ENCODE measurements around the gene TMEM208. TPM values are rescaled to one million over a fixed set of nuclear protein-coding genes. Genes with fewer than 3 reads are reported as not detected.

Gene TMEM208
- total RNA-seq, 4 donors from 2014 or later, result 24.4 to 36.0 (median 31.7) TPM

DNA sequence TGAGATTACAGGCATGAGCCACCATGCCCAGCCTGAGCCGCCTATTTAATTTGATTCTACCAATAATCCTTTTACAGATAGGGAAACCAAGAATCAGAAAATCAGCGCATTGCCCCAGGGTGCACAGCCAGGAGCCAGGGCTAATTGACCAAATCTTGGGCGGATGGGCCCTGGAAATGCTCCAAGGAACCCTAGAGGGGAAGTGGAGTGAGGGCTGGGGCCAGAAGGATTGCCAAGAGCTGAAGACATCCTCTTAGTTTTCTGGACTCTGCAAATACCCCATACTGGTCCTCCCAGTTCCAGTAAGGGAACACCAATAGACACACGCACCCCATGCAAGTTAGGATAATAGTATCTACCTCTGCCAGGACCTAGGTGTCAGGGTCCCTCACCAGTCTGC is 16.6 kb downstream of the TMEM208 start:
- intact Hi-C loops (cut with DNase I), result no loop called here
- Histone ChIP-seq H3K27me3 (peaks cover 0 to 8% (median 0%) of the 10 kb centered on the region in 4 donors), H3K27ac (peak overlapping the region; percentile 81 to 95 (median 84)), H3K4me3 (no peak overlapping the region), H3K36me3 (peaks cover 0 to 12% (median 4%) of the 10 kb centered on the region in 3 donors), H3K4me1 (peaks cover 30 to 80% (median 54%) of the 10 kb centered on the region in 3 donors), H3K9me3 (no peaks in the 10 kb centered on the region)
- WGBS, 2 donors, result 76 to 80% methylated on average over 4 of the region's 4 CpGs
- DNase-seq, result no peak
- TF ChIP-seq, protein P1, sequence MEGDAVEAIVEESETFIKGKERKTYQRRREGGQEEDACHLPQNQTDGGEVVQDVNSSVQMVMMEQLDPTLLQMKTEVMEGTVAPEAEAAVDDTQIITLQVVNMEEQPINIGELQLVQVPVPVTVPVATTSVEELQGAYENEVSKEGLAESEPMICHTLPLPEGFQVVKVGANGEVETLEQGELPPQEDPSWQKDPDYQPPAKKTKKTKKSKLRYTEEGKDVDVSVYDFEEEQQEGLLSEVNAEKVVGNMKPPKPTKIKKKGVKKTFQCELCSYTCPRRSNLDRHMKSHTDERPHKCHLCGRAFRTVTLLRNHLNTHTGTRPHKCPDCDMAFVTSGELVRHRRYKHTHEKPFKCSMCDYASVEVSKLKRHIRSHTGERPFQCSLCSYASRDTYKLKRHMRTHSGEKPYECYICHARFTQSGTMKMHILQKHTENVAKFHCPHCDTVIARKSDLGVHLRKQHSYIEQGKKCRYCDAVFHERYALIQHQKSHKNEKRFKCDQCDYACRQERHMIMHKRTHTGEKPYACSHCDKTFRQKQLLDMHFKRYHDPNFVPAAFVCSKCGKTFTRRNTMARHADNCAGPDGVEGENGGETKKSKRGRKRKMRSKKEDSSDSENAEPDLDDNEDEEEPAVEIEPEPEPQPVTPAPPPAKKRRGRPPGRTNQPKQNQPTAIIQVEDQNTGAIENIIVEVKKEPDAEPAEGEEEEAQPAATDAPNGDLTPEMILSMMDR (IDR thresholded peaks at IDR 0.05), result no peak
- TF ChIP-seq POLR2A (IDR thresholded peaks at IDR 0.05), result no peak

DNA sequence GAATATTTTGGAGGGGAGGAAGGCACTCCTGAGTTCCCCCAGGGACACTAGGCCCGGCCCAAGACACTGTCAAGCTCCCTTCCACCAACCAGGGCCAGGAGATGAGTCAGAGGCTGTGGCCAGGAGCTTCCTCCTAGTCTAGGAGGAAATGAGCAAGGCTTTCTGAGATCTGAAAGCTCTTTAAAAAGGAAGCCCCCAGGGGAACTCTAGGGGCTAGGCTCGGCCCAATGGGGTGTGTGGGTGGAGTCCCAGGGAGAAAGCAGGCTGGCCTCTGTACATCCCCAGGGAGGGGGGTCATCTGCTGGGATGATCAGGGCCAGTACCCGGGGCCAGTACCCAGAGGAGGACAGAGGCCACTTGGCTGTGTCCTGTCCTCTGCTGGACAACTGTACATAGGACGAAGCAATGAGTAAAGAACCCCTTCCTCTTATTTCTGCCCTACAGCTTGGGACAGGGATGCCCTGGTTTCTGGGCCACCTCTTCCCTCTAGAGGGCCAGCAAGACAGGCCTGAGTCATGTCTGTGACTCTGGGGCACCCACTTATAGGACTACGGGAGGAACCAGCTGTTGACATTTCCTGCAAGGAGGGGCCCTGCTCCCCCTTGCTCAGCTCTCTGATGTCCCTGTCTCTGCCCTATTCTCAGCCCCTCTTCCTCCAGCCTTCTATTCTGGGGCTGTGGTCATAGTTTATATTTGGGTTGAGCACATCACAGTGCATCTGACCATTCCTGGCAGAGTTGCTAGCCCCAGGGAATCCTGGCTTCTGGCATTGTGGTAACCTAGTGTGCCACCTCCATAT is 17.7 kb downstream of the TMEM208 start:
- peaks cover 40 to 92% (median 59%) of the 10 kb centered on the region in 3 donors for H3K4me1 ChIP-seq
- H3K27ac ChIP-seq, result peak overlapping the region; percentile 81 to 95 (median 84)
- peak overlapping the region in 2 of 4 donors; percentile 58 to 76 for H3K4me3 ChIP-seq
- intact Hi-C loops (cut with DNase I), result no loop called here
- H3K9me3 ChIP-seq, result no peaks in the 10 kb centered on the region
- 18 to 27% methylated on average over 4 of the region's 5 CpGs for WGBS, 2 donors
- DNase-seq, result peak; percentile 40
- H3K36me3 ChIP-seq, result peaks cover 0 to 1% (median 0%) of the 10 kb centered on the region in 3 donors
- peaks cover 0 to 19% (median 2%) of the 10 kb centered on the region in 4 donors for H3K27me3 ChIP-seq
- TF ChIP-seq, protein P1 (IDR thresholded peaks at IDR 0.05), result peak in 1 of 6 experiments; percentile 26
- TF ChIP-seq POLR2A (IDR thresholded peaks at IDR 0.05), result peak in 1 of 4 donors; percentile 12

DNA sequence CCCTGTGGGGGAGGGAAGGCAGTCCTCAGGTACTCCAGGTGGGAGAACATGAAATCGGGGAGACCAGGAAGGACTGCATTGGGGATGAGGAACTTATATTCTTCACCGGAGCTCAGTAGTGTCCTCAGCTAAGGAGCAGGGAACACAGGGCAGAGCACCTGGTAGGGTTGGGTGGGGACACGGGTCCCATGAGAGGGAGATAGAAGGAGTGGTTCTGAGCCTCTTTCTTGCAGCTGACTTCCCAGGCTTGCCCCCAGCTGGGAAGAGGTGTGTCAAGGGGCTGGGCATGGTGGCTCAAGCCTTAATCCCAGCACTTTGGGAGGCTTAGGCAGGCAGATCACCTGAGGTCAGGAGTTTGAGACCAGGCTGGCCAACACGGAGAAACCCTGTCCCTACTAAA is 18.3 kb downstream of the TMEM208 start:
- Histone ChIP-seq H3K27me3 (peaks cover 0 to 25% (median 2%) of the 10 kb centered on the region in 4 donors), H3K27ac (peak overlapping the region; percentile 81 to 95 (median 84)), H3K4me3 (peak overlapping the region in 2 of 4 donors; percentile 58 to 76), H3K9me3 (no peaks in the 10 kb centered on the region), H3K36me3 (no peaks in the 10 kb centered on the region), H3K4me1 (peaks cover 40 to 93% (median 59%) of the 10 kb centered on the region in 3 donors)
- intact Hi-C loops (cut with DNase I), result no loop called here
- DNase-seq, result no peak
- TF ChIP-seq, protein P1 (IDR thresholded peaks at IDR 0.05), result no peak
- no peak for TF ChIP-seq POLR2A (IDR thresholded peaks at IDR 0.05)
- WGBS, 2 donors, result 74% methylated on average over 3 of the region's 4 CpGs; no CpG with 5 or more reads in 1 of the 2 donors

DNA sequence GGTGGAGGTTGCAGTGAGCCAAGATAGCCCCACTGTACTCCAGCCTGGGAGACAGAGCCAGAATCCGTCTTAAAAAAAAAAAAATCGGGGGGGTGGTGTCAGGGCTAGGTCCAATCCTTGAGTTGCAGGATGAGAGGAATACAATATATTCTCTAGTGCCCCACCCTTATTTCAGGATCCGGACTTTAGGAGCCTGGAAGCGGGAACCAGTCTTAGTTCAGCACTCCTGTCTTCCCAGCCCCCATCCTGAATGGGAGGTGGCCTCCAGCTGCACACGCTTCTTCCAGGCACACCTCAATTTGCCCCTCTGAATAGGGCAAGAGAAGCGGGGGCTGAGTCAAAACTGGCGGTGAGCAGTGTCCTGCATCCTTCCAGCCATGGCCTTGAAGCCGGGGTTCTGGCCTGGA is 18.7 kb downstream of the TMEM208 start:
- H3K36me3 ChIP-seq, result no peaks in the 10 kb centered on the region

More for the DNA sequence above, 18.7 kb downstream of the TMEM208 start:
- TF ChIP-seq POLR2A (IDR thresholded peaks at IDR 0.05), result no peak
- TF ChIP-seq, protein P1 (IDR thresholded peaks at IDR 0.05), result no peak
- WGBS, 2 donors, result 0 to 3% methylated on average over 2 to 5 of the region's 8 CpGs
- Histone ChIP-seq H3K4me1 (peaks cover 40 to 88% (median 54%) of the 10 kb centered on the region in 3 donors), H3K27me3 (peaks cover 0 to 30% (median 2%) of the 10 kb centered on the region in 4 donors), H3K27ac (peak overlapping the region; percentile 81 to 95 (median 84)), H3K9me3 (no peaks in the 10 kb centered on the region), H3K4me3 (peak overlapping the region; percentile 49 to 76 (median 64))
- no peak for DNase-seq
- intact Hi-C loops (cut with DNase I), result no loop called here

Measured in esophagus squamous epithelium (tissue), 5 donors.